ENCODE measurements around the gene C1orf159. TPM values are rescaled to one million over a fixed set of nuclear protein-coding genes. Genes with fewer than 3 reads are reported as not detected.

Gene C1orf159
- total and polyA plus RNA-seq, 9 of the 15 experiments (the other 6 are each of a cell fraction or from before 2014, with no cell fraction given): 0.28 to 54.9 (median 10.6) TPM

DNA sequence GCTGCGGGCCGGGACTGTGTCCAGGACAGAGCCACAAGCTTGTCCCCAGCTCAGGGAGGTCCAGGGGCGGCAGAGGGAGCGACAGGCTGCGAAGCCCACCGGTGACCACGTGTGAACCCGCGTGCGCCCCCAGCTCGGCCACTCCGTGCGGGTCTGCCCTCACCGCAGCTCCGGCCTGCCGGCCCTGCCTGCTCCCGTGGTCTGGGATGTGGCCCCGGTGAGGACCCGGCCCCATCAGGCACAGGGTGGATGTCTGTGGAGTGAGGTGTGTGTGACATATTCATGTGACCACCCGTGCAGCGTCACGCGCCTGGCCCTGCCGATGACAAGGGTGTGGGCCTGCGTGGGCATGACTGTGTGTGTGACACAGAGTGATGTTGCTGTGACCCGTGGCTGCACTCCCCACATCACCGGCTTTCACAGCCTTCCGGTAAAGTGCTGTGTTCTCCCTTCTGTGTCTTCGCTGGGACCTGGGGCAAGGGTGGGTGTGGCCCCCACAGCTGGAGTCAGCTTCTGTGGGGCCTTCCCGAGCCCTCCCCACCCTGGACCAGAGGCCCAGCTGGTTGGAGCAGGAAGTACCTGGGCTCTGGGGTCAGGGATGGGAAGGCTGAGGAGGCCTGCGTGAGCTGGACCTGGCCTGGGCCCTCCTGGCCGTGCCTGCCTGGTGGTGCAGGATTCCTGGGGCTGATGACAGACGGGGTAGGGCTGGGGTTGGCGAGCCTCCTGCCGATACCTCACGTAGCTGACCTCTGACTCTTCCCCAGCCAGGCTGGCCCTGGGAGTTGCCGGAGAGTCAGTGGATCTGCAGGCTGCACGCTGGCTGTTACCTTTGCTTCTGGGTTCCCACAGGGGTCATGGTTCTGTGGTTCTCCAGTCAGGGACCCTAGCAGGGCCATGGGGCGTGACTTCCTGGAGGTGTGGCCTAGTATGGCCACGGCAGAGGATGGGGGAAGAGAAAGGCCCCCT is 45.9 kb downstream of the C1orf159 start (continued):
- TF ChIP-seq, protein P1, sequence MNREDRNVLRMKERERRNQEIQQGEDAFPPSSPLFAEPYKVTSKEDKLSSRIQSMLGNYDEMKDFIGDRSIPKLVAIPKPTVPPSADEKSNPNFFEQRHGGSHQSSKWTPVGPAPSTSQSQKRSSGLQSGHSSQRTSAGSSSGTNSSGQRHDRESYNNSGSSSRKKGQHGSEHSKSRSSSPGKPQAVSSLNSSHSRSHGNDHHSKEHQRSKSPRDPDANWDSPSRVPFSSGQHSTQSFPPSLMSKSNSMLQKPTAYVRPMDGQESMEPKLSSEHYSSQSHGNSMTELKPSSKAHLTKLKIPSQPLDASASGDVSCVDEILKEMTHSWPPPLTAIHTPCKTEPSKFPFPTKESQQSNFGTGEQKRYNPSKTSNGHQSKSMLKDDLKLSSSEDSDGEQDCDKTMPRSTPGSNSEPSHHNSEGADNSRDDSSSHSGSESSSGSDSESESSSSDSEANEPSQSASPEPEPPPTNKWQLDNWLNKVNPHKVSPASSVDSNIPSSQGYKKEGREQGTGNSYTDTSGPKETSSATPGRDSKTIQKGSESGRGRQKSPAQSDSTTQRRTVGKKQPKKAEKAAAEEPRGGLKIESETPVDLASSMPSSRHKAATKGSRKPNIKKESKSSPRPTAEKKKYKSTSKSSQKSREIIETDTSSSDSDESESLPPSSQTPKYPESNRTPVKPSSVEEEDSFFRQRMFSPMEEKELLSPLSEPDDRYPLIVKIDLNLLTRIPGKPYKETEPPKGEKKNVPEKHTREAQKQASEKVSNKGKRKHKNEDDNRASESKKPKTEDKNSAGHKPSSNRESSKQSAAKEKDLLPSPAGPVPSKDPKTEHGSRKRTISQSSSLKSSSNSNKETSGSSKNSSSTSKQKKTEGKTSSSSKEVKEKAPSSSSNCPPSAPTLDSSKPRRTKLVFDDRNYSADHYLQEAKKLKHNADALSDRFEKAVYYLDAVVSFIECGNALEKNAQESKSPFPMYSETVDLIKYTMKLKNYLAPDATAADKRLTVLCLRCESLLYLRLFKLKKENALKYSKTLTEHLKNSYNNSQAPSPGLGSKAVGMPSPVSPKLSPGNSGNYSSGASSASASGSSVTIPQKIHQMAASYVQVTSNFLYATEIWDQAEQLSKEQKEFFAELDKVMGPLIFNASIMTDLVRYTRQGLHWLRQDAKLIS (CRISPR knock-in tag; IDR thresholded peaks at IDR 0.05): no peak
- no peak for TF ChIP-seq ZNF589 (CRISPR knock-in tag; IDR thresholded peaks at IDR 0.05; ENCODE audit: low read depth)
- TF ChIP-seq, protein P2, sequence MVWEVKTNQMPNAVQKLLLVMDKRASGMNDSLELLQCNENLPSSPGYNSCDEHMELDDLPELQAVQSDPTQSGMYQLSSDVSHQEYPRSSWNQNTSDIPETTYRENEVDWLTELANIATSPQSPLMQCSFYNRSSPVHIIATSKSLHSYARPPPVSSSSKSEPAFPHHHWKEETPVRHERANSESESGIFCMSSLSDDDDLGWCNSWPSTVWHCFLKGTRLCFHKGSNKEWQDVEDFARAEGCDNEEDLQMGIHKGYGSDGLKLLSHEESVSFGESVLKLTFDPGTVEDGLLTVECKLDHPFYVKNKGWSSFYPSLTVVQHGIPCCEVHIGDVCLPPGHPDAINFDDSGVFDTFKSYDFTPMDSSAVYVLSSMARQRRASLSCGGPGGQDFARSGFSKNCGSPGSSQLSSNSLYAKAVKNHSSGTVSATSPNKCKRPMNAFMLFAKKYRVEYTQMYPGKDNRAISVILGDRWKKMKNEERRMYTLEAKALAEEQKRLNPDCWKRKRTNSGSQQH (CRISPR knock-in tag; IDR thresholded peaks at IDR 0.05): no peak
- TF ChIP-seq ESRRB (CRISPR knock-in tag; IDR thresholded peaks at IDR 0.05; ENCODE audit: borderline replicate concordance): no peak
- no peak for TF ChIP-seq MXI1 (IDR thresholded peaks at IDR 0.05; ENCODE audit: low read depth, low read length)
- TF ChIP-seq, protein P3, sequence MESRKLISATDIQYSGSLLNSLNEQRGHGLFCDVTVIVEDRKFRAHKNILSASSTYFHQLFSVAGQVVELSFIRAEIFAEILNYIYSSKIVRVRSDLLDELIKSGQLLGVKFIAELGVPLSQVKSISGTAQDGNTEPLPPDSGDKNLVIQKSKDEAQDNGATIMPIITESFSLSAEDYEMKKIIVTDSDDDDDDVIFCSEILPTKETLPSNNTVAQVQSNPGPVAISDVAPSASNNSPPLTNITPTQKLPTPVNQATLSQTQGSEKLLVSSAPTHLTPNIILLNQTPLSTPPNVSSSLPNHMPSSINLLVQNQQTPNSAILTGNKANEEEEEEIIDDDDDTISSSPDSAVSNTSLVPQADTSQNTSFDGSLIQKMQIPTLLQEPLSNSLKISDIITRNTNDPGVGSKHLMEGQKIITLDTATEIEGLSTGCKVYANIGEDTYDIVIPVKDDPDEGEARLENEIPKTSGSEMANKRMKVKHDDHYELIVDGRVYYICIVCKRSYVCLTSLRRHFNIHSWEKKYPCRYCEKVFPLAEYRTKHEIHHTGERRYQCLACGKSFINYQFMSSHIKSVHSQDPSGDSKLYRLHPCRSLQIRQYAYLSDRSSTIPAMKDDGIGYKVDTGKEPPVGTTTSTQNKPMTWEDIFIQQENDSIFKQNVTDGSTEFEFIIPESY (CRISPR knock-in tag; IDR thresholded peaks at IDR 0.05): peak; percentile 5; the same call in 1 of the 2 replicates
- TF ChIP-seq SIN3A (IDR thresholded peaks at IDR 0.05; ENCODE audit: borderline replicate concordance in 2 of 2, control insufficient read depth in 1 of 2, low read depth in 2 of 2, low read length in 2 of 2): no peak
- TF ChIP-seq HDAC8 (tag; IDR thresholded peaks at IDR 0.05): no peak
- TF ChIP-seq ZC3H8 (IDR thresholded peaks at IDR 0.05): no peak
- no peak; the same call in 1 of the 2 replicates for TF ChIP-seq TCF3 (CRISPR knock-in tag; IDR thresholded peaks at IDR 0.05)
- TF ChIP-seq CXXC5 (CRISPR knock-in tag; IDR thresholded peaks at IDR 0.05): peak; percentile 43
- TF ChIP-seq, protein P4, sequence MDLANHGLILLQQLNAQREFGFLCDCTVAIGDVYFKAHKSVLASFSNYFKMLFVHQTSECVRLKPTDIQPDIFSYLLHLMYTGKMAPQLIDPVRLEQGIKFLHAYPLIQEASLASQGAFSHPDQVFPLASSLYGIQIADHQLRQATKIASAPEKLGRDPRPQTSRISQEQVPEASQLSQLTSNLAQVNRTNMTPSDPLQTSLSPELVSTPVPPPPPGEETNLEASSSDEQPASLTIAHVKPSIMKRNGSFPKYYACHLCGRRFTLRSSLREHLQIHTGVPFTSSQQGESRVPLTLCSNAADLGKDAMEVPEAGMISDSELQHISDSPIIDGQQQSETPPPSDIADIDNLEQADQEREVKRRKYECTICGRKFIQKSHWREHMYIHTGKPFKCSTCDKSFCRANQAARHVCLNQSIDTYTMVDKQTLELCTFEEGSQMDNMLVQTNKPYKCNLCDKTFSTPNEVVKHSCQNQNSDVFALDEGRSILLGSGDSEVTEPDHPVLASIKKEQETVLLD (IDR thresholded peaks at IDR 0.05): 0 out of 2 replicates have a peak, but pooled peaks have one; percentile 32
- TF ChIP-seq EGR1 (conservative IDR thresholded peaks at IDR 0.05): 0 out of 2 replicates have a peak, but pooled peaks have one; percentile 31
- peak; percentile 70 for TF ChIP-seq MEIS2 (IDR thresholded peaks at IDR 0.05; ENCODE audit: partially characterized antibody)
- no peak for TF ChIP-seq BRF1 (IDR thresholded peaks at IDR 0.05; ENCODE audit: borderline replicate concordance, extremely low read depth, insufficient read length)
- TF ChIP-seq MEF2A (IDR thresholded peaks at IDR 0.05; ENCODE audit: control insufficient read depth, low read depth, low read length): no peak
